NCI-H748 treated with DMSO at 0.1 percent for 48 hours (cell line): ENCODE data around the gene UGT1A1.

Experiments used
- DNase-seq: peaks from one replicate; lab custom pipeline; 2025; lab: John Stamatoyannopoulos, UW

UGT1A1 gene

GRCh38 chr2:233758141-233758540 is 1.9 kb upstream of the UGT1A1 start:
- DNase-seq: no peak

- no peak for DNase-seq
Measured at GRCh38 chr2:233758849-233759248, 1.2 kb upstream of the UGT1A1 start.

GRCh38 chr2:233761040-233761769 is 1.1 kb downstream of the UGT1A1 start:
- DNase-seq: no peak

GRCh38 chr2:233764264-233764663 is 4.2 kb downstream of the UGT1A1 start:
- no peak for DNase-seq

- no peak for DNase-seq
Measured at GRCh38 chr2:233764761-233765160, 4.7 kb downstream of the UGT1A1 start.

- no peak for DNase-seq
Measured at GRCh38 chr2:233766416-233766815, 6.3 kb downstream of the UGT1A1 start.

- no peak for DNase-seq
Measured at GRCh38 chr2:233768076-233768475, 8.0 kb downstream of the UGT1A1 start.

GRCh38 chr2:233769260-233769659 is 9.2 kb downstream of the UGT1A1 start:
- no peak for DNase-seq

GRCh38 chr2:233772153-233772552 is 12.1 kb downstream of the UGT1A1 start:
- DNase-seq: no peak

- no peak for DNase-seq
Measured at GRCh38 chr2:233772583-233772982, 12.5 kb downstream of the UGT1A1 start.

- DNase-seq: no peak
Measured at GRCh38 chr2:233773854-233774253, 13.8 kb downstream of the UGT1A1 start.

GRCh38 chr2:233775414-233775813 is 15.3 kb downstream of the UGT1A1 start:
- no peak for DNase-seq

- DNase-seq: no peak
Measured at GRCh38 chr2:233778030-233778429, 18.0 kb downstream of the UGT1A1 start, which contains the start of gene MROH2A. MROH2A (plus strand) TSS chr2:233778330; CDS start chr2:233779359, 1,029 bp downstream.

- no peak for DNase-seq
Measured at GRCh38 chr2:233779722-233780121, 19.7 kb downstream of the UGT1A1 start.

- DNase-seq: no peak
Measured at GRCh38 chr2:233780771-233781170, 20.7 kb downstream of the UGT1A1 start.

GRCh38 chr2:233789554-233789953 is 29.5 kb downstream of the UGT1A1 start:
- no peak for DNase-seq

- no peak for DNase-seq
Measured at GRCh38 chr2:233791151-233791882, 31.2 kb downstream of the UGT1A1 start.

GRCh38 chr2:233791883-233792329 is 31.8 kb downstream of the UGT1A1 start:
- no peak for DNase-seq

- no peak for DNase-seq
Measured at GRCh38 chr2:233792720-233793119, 32.6 kb downstream of the UGT1A1 start.

GRCh38 chr2:233793465-233794127 is 33.5 kb downstream of the UGT1A1 start:
- no peak for DNase-seq

- no peak for DNase-seq
Measured at GRCh38 chr2:233794128-233794658, 34.1 kb downstream of the UGT1A1 start.

- DNase-seq: no peak
Measured at GRCh38 chr2:233795735-233796171, 35.7 kb downstream of the UGT1A1 start.
